GM21447 (cell line): ENCODE data around the gene KRT1.

ENCODE experiments used
- ATAC-seq: cut with Tn5 transposase; IDR thresholded peaks from one replicate; pipeline ENCODE4 v1.9.1; 2021; ENCODE audit not compliant: unreplicated experiment

KRT1 gene

DNA sequence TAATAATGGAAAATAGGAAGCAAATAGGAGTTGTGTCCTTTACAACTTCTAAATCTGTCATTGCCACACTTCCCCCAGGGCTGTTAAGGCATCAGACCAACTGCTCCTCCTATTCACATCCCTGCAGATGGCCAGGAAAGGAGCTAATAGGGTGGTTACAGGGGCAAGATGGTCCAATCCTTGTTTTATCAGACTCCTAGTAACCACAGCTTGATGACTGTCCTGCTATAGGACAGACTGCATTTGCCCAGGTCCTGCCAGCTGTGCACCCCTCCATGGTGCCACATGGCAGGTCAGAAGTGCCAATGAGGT, 17.3 kb downstream of the KRT1 start:
- no peak for ATAC-seq

DNA sequence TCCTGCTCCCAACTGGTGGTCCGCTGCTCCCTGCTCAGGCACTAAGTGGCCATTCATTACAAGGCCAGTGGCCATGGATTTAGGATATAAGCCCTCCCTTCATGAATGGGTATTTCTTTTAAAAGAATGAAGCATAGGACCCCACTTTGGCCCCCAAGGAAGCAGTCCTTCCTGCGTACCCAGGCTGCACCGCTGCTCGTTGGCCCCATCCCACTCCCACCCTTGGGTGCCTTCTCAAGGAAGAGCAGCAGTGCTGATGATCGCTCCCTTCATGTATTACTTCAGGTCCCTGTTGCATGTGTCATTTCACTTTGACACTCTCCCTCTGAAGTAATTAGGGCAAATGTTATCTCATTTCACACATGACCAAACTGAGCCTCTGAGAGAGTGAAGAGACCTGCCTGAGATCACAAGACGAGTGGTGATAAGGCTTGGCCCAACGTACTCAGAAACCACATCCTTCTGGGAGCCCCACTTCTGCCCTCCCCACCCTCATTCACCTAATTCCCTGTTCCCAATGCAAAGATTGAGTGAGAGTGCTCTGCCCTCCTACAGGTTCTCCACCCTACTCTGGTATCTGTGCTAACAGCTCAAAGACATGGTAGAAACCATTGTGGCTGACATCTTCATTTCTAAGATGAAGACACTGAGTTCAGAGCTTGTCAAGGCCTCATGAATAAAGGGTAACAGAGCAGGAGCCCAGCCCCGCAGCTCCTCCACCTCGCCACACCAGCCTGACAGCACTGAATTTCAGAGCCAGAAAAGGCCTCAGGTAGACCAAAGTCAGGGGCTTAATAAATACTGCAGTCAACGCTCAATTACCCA, 17.9 kb downstream of the KRT1 start:
- no peak for ATAC-seq

DNA sequence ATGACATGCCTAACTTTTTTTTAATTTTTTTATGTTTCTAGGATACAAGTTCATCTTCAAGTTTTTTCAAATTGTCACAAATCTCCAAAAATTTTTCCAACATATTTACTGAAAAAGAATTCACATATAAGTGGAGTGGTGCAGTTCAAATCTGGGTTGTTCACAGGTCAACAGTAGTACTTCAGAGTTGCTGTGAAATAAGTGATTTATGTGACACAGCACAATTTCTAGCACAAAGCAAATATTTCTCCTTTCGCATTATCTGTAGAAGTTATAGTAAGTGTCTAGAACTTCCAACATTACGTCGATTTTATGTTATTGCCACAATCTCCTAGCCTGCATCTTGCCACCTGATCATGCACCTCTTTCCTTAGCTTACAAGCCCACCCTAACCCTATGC, 18.5 kb downstream of the KRT1 start:
- no peak for ATAC-seq

DNA sequence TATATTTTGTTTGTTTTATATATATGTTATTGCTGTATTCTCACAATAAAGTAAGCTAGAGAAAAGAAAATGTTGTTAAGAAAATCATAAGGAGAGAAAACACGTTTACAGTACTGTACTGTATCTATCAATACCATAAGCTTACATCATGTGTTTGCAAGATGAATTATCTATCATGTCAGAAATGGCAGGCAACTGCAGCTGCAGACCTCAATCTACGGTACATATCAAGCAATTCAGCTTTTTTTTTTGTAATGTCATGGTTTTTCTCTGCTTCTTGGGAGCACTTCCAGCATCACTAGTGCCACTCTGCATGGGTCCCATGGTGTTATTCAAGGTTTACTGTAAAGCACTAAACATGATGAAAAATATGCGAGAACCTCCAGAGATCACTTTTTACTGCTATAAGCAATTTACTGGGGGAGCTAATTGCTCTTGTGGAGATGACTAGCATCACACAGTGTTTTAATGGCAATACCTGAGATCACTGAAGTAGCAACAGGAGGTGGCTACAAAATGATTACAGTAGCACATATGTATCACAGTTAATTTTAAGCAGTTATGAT, 19.2 kb downstream of the KRT1 start:
- ATAC-seq = no peak

DNA sequence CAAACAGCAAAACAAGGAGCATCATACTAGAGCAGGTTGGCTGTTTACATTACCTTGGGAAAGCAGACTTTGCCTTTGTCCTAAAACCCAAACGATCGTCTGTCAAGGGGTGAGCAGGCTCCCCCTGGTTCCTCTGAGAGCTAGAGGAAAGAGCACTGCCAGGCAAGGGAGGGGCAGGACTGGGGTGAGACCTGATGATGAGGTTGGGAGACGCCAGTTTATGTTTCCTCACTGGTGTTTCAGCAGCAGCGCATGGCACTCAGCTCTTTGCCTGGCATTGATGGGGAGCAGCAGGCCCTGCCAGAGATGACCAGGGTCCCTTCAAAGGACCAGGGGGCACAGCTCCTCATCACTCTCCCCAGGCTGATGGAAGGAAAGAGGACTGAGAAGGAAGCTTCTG, 20.3 kb downstream of the KRT1 start:
- ATAC-seq = no peak

DNA sequence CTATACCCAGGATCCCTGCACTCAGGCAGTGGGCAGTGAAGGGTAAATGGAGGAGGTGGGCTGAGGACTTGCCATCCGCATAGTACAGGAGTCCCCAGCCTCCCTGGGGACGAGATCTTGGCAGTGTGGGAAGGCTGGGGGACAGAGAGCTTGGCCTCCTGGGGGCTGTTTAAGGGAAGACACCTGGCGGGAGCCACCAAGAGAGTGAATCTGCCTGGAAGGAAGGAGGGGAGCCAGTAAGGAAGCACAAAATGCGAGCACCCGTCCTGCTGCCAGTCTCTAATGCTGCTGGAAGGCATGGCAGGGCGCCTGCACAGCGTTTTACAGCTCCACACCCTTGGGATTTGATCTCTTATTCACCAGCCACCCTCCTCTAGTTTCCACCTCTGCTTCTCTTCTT, 20.8 kb downstream of the KRT1 start:
- no peak for ATAC-seq

DNA sequence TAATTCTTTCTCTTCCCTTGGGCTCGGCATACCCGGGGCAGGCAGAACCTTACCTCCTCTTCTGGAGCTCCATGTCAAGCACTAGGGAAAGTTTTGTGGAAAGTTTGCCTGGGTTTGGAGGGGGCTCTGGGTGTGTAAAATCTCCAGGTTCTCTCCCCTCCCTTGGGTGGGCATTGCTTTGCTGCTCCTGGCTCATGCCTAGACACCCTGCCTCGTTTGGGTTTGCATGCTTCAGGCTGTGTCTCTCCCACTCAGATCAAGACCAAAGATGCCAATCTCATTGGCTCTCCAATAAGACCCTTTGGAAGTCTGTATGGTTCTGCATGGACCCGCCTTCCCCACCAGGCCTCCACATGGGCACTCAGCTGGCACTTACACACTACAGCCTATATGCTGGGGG, 22.0 kb downstream of the KRT1 start:
- ATAC-seq = no peak

DNA sequence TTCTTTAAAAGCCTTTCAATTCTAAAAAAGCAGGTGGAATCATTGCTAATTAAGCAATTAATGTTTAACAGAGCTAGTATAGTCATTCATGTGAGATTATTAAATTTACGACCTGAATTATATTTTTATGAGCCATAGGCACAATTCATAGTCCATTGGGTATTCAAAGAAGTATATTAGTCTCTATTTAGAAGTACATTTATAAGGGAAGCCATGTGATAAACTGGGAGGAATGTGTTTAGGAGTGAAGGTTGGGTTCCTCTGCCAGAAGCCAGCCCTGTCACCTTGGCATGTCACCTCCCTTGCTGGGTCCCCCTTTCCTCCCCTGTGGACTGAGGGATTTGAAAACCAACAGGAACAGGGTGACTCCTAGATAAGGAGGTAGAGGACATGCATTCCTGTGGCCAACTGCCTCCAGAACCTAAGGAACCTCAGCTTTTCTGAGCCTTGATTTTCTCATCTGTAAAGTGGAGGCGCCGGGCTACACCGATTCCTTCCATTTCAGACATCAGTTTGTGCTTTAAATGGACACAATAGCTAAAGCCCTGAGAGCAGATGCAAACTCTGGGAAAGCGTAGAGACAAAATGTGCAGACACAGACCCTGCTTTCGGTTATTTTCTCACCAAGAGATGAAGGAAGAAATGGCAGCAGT, 22.8 kb downstream of the KRT1 start:
- ATAC-seq = no peak

DNA sequence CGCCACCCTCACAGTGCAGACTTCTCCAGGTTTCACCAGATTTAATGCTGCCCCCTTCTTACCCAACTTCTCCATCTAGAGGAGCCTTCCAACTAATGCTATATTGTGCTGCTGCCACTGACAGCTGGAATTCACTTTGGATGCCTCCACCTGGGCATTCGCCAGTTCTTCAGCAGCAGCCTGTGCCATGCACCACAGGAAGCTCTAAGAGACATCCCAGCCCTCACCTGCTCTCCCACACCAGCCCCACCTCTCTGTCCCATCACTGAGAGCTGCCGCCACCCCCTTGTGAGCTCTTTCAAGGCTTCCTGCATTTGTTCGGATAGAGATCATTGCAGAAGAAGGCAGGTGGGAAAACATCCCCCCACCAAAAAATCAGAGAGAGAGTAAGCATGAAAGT, 23.6 kb downstream of the KRT1 start:
- no peak for ATAC-seq

DNA sequence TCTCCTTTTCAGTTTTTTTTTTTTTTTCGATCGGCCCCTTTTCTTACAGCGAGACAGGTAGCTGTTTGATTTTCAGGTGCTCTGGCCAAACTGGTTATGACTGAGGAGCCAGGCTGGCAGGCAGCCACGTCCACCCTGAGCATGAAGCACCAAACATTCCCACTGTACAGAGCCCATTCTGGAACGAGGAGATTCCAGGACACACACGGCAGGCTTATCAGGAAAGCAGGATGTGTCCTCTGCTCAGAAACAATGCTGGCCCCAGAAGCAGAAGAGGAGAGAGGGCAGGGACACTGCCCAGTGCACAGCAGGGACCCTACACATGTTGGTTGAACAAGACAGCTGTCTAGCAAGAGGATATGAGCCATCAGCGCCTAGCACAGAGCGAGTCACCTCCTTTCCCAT, 24.5 kb downstream of the KRT1 start:
- no peak for ATAC-seq

DNA sequence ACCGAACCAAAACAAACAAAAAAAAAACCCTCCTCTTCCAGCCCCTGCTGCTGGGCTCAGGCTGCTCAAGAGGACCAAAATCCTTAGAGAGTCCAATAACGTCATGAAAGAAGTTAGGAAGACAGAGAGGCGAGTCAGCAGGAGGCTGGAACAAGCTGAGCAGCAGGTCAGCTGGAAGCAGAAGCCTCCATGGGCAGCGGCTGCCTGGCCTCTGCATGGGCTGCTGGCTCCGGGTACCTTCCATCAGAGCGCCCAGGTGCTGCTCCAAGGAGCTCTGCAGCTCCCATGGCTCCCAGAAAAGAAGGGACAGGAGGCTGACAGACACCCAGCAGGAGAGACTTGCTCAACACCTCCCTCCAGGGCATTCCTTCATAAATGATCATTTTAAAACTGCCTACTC, 25.0 kb downstream of the KRT1 start:
- ATAC-seq = no peak

DNA sequence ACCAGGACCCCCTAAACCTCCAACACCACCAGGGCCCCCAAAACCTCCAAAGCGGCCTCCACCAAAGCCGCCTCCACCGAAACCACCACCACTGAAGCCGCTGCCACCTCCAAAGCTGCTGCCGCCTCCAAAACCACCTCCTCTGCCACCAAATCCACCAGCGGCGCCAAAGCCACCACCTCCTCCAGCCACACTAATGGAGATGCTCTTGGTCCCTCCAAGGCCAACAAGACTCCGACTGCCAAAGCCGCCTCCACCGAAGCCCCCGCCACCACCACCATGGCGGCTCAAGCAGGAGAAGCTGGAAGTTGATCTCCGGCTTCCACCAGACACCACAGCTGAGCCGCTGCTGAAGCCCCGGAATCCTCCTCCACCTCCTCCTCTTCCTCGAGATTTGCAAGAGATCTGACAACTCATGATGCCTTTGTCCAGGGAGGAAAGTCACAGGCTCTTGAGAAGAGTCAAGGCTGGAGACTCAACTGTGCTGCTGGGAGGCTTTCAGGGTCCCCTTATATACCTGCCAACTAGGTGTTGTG, 28.4 kb downstream of the KRT1 start, which contains the start of gene KRT2:
Gene KRT2, minus strand, starts transcription at position 486 of the 536 bp plus-strand sequence. Its CDS starts 69 bp downstream, at position 417.
- ATAC-seq = no peak

DNA sequence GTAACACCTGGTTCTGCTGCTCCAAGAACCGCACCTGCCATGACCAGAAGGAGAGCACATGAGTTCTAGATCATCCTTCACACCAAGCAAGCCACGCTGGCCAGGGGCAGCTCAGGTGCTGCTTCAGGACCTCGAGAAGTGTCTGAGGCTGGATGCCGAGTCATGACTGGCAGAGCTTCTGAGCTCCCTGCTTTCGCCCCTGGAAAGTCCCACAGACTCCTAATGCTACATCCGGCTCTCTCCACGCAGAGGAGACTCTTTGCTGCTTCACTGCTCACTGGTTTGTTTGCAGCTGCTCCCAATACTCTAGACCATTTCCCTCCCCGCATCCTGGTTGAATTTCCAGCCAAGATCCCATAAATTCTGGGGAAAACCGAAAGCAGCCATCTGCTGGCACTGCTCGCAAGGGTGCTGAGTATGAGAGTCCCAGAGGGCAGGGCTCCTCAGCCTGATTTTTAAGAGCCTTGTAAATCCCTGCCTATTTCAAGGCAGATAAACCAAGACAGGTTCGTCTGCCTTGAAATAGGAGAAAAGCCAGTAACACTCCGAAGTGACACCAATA, 29.6 kb downstream of the KRT1 start:
- ATAC-seq = no peak

DNA sequence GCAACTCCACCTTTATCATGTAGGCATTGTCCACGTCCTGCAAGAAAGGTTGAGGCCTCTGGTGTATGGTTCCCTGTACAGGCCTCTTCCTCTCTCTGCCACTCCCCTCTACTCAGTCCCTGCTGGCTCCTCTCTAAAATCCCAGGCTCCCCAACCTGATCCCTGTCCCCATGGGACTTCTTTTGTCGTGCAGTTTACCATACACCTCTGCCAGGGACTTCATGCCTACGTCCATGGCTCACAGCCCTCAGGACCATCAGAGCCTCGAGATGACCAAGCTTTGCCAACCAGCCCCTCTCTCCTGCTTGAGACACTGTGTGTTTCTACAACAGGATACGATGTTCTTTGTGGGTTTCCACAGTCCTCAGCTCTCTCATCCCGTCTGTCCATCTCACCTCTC, 31.1 kb downstream of the KRT1 start:
- no peak for ATAC-seq

DNA sequence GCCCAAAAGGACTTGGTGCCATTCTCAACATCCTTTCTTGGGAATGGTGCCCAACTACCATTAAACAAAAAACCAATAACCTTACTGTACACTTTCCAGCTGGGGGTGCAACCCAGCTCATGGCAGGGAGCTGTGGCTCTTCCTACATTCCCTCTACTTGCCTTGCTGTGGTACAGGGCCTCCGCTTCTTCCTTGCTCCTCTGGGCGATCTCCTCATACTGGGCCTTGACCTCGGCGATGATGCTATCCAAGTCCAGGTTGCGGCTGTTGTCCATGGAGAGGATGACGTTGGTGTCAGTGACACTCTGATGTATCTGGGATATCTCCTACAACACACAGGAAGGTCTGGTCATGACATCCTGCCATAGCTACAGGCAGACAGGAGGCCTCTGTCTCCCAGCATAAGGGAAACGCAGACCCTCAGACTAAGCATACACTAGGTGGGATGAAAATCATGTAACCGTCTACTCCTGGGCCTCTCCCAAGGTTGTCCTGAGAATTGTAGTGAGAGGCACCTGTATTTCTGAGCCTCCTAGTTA, 32.1 kb downstream of the KRT1 start:
- no peak for ATAC-seq

DNA sequence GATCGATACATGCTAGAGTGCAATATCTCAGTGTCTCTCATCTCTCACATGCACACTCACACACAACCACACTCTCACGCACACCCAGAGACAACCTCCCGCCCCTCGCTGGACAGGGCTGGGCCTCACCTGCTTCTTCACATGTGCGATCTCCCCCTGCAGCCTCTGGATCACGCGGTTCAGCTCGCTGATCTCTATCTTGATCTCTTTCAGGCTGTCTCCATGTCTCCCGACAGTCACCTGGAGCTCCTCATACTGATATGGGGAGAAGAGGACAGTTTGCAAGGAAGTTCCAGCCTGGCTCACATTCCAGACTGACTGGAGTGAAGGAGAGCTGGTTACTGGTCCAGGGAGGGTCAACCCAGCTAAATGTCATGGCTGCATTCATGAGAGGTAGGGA, 32.6 kb downstream of the KRT1 start:
- no peak for ATAC-seq

DNA sequence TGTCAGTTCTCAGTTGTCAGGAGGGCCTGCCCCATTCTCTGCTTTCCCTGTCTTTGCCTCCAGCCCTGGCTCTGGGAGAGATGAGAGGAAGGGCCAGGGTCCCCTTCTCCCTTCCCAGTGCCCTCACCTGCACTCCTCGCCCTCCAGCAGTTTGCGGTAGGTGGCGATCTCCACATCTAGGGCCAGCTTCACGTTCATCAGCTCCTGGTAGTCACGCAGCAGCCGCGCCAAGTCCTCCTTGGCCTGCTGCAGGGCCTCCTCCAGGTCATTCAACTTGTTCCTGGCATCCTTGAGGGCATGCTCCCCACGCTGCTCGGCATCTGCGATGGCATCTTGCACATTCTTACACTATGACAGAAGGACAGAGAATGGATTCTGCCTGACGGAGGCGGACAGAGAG, 33.6 kb downstream of the KRT1 start:
- no peak for ATAC-seq

DNA sequence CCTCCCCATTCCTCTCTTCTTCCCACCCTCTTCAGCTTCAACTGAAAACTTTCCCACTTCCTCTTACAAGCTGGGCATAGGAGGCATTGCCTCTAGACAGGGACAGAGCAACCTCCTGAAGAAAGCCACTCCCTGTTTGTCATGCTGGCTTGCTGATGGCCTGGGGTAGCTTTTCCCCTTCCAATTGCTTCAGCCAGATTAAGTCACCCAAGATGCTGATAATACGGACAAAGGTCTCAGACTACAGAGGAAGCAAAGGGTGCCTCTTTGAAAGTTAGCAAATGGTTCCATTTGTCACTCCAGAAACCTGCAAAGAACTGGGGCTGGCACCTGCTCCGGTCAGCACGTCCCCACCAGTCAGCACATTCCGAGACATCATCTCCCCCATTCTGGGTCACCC, 34.2 kb downstream of the KRT1 start:
- no peak for ATAC-seq

DNA sequence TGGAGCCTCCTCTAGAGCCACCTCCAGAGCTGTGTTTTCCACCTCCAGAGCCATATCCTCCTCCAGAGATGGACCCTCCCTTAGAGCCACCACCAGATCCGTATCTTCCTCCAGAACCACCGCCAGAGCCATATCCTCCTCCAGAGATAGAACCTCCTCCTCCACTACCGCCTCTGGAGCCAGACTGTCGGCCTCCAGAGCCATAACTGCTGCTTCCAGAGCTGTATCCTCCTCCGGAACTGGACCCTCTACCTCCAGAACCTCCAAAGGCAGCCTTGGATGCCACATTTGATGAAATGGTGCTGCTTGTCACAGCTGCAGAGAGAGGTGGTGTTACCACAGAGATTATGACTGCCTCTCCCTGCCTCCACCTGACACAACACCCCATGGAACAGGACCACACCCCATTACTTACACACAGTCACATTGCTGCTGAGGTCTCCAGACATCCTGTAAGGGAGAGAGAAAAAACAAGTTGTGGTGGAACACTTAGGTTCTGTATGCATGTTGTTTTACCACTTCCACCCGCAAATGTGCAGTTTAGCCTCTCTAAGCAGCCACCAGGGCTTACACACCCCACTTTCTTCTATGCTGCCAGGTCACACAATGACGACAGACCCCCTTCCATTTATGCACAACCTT, 35.0 kb downstream of the KRT1 start:
- ATAC-seq = no peak

DNA sequence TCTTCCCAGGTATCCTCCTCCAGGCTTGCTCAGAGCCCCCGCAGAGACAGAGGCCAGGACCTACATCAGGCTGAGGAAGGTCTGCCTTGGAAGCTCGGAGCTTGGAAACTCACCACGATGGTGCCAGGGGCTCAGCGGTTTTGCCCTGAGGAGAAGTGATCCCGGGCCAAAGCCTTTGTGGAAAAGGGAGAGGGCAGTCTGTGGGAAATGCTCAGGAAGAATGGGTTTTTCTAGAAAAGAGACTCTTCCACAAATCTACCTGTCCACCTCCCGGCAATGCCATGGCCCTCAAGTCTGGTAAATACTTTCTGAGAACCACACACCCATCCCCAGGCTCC, 36.2 kb downstream of the KRT1 start:
- ATAC-seq = no peak
